Ovary (tissue), 9 donors: ENCODE measurements around the gene LGR6. TPM values are rescaled to one million over a fixed set of nuclear protein-coding genes. Genes with fewer than 3 reads are reported as not detected.

Source experiments
- DNase-seq, 5 donors: peaks; one replicate each; pipeline ENCODE4 v3.0.0-alpha.2; 2019 to 2020
- H3K27ac ChIP-seq, 2 donors: fragments of 200-600 bp; one replicate each; pipeline versions ENCODE4 v1.5.1 to v1.8.0; 2019 to 2022
- H3K27me3 ChIP-seq: fragments of 200-600 bp; one replicate; pipeline ENCODE4 v1.8.0; 2022
- H3K36me3 ChIP-seq: fragments of 200-600 bp; sonication (generic); one replicate; pipeline ENCODE4 v1.5.1; 2019
- H3K4me1 ChIP-seq: one replicate; pipeline ENCODE4 v1.8.1; 2013; ENCODE audit warnings: mild to moderate bottlenecking, moderate library complexity; ENCODE audit not compliant: insufficient read depth
- H3K4me3 ChIP-seq: fragments of 200-600 bp; sonication (generic); one replicate; pipeline ENCODE4 v1.5.1; 2017
- H3K9me3 ChIP-seq, 2 donors: fragments of 200-600 bp in 1 of 2; sonication (generic) in 1 of 2; one replicate each; pipeline versions ENCODE4 v1.5.1 to v1.8.1; 2013 to 2019; ENCODE audit warnings: mild to moderate bottlenecking in 1 of 2, moderate library complexity in 1 of 2
- EP300 ChIP-seq: sonication (generic); formaldehyde crosslinking; IDR thresholded peaks from one replicate; pipeline ENCODE4 v1.6.1; 2017; ENCODE audit warnings: antibody characterized with exemption
- POLR2A ChIP-seq: fragments of 450-650 bp; IDR thresholded peaks from one replicate; pipeline ENCODE4 v1.6.1; 2017; ENCODE audit warnings: antibody characterized with exemption, mild to moderate bottlenecking, moderate library complexity
- WGBS, 3 donors: extraction: QIAGEN DNeasy Blood & Tissue Kit in 1 of 3; methylation state at CpG; one replicate each; pipeline versions ENCODE4 v1.1.5 to v1.1.7; 2013 to 2017; 5-methylcytosine and 5-hydroxymethylcytosine counted together
- intact Hi-C, 4 donors: fragments of 100-400 bp; cut with DNase I; formaldehyde crosslinking; loops; one replicate each; pipeline versions ENCODE4 v1.11.0 to v1.15.1; 2022 to 2023
- polyA plus RNA-seq, 2 donors: library from polyadenylated mRNA; stranded (reverse); fragments of 200-250 nt in 1 of 2; fragments of 350-450 nt in 1 of 2; fragmentation: Illumina TruSeq in 1 of 2; extraction: RNeasy Lipid Tissue Mini Kit (QIAGEN cat#74804) in 1 of 2; gene quantifications; one replicate each; pipeline ENCODE4 v1.2.3, GENCODE V29; 2013 to 2014
- total RNA-seq, 7 donors: library from RNA; depleted of rRNA in 2 of 7; stranded (reverse); fragments of >200 nt in 2 of 7; fragmentation: NEBNext Ultra II Directional in 3 of 7; extraction: Animal tissue kit (Norgen Biotek cat#: 25700) in 3 of 7; gene quantifications; one replicate each; pipeline versions ENCODE4 v1.1.0 to v1.2.4, GENCODE V29; 2016 to 2023
- TF ChIP-seq, protein P1 (sequence below), 3 donors: fragments of 450-650 bp in 2 of 3; fragments of 200-600 bp in 1 of 3; IDR thresholded peaks; one replicate each; pipeline versions ENCODE4 v1.5.1 to v1.8.0; 2016 to 2022; ENCODE audit warnings: antibody characterized with exemption in 3 of 3, mild to moderate bottlenecking in 1 of 3
- donor health status: DM: no; HTN: no; CAD: no; lungs with moderate emphysema.
- donor health status: DM: no; HTN: no; CAD: no.
- donor health status: Bipolar disorder and iron deficiency.
- donor health status: DM: yes; HTN: yes; CAD: no.
- donor health status: DM: no; HTN: no; CAD: no.
- donor health status: DM: yes; HTN: yes; CAD: no.

LGR6 gene
- total and polyA plus RNA-seq, 9 donors = 0.24 to 12.4 (median 1.4) TPM

DNA sequence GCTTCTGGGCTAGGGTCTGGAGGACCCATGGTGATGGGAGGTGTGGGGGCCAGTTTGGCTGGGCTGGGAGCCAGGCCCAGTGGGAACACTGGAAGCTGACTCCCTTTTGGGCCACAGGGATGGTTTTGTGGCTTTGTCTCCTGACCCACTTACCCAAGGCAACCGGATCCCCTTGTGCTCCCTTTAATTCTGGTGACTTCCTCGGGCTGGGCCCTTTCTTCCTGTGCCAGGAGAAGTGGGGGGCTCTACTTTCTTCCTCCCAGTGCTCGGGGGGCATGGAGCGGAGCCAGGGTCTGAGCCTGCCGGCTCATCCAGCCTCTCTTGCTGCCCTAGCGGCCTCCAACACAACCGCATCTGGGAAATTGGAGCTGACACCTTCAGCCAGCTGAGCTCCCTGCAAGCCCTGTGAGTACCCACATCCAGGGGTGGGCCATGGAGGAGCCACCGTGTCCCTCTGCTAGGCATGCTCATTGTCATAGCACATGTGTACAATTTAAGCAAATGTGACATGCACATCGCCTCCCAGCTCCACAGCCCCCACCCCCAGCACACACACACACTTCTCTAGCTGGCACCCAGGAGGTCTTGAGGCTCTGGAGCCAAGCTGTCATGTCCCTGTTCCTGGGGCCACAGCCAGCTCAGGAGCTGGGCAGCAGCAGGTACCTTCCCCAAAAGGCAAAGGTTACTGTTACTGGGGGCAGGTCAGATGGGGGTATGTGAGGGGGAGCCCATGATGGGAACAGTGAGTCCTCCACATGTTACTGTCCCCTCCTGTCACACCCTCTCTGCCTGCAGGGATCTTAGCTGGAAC is 113.1 kb downstream of the LGR6 start:
- WGBS, 3 donors = 74 to 87% (median 81%) methylated on average over 9 of the region's 9 CpGs
- intact Hi-C loops = loop anchor here in 1 of 4 donors (5.0 kb wide), 1 partner anchor 119 kb away; no protein-coding TSS in a partner anchor
- H3K4me1 ChIP-seq = no peaks in the 10 kb centered on the region
- no peaks in the 10 kb centered on the region for H3K9me3 ChIP-seq
- DNase-seq = no peak
- H3K4me3 ChIP-seq = no peak overlapping the region
- H3K36me3 ChIP-seq = no peaks in the 10 kb centered on the region
- no peak for TF ChIP-seq EP300
- H3K27me3 ChIP-seq = no peaks in the 10 kb centered on the region
- no peak overlapping the region for H3K27ac ChIP-seq

DNA sequence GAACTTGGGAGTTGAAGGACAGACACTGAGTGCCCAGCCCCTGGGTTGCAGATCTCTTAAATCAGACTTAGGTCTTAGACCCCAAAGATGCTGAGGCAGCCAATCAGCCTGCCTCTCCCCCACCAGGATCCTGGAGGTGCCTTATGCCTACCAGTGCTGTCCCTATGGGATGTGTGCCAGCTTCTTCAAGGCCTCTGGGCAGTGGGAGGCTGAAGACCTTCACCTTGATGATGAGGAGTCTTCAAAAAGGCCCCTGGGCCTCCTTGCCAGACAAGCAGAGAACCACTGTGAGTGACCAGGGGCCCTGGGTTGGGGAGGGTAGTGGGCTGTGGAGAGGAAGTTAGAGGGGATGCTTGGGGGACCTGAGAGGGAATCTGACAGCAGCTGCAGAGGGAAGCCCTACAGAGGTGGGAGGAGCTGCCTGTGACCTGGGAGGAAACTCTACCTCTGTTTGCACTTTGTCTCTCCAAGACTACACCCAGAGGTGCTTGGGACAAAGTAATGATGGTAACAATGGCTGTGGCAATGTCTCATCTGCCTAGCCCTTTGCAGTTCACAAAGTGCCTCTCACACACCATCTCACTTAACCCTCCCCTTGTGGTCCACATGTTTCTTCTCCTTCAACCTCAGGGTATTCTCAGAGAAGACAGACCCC is 116.6 kb downstream of the LGR6 start:
- Histone ChIP-seq H3K36me3 (no peaks in the 10 kb centered on the region), H3K27ac (no peak overlapping the region), H3K27me3 (no peaks in the 10 kb centered on the region), H3K4me1 (no peaks in the 10 kb centered on the region), H3K9me3 (no peaks in the 10 kb centered on the region), H3K4me3 (no peak overlapping the region)
- intact Hi-C loops = loop anchor here in 2 of 4 donors (10.0 kb wide), 2 partner anchors 125 to 305 kb away; no protein-coding TSS in a partner anchor
- no peak for DNase-seq
- TF ChIP-seq, protein P1, sequence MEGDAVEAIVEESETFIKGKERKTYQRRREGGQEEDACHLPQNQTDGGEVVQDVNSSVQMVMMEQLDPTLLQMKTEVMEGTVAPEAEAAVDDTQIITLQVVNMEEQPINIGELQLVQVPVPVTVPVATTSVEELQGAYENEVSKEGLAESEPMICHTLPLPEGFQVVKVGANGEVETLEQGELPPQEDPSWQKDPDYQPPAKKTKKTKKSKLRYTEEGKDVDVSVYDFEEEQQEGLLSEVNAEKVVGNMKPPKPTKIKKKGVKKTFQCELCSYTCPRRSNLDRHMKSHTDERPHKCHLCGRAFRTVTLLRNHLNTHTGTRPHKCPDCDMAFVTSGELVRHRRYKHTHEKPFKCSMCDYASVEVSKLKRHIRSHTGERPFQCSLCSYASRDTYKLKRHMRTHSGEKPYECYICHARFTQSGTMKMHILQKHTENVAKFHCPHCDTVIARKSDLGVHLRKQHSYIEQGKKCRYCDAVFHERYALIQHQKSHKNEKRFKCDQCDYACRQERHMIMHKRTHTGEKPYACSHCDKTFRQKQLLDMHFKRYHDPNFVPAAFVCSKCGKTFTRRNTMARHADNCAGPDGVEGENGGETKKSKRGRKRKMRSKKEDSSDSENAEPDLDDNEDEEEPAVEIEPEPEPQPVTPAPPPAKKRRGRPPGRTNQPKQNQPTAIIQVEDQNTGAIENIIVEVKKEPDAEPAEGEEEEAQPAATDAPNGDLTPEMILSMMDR (IDR thresholded peaks at IDR 0.05) = no peak
- TF ChIP-seq POLR2A (no peak), EP300 (no peak)

DNA sequence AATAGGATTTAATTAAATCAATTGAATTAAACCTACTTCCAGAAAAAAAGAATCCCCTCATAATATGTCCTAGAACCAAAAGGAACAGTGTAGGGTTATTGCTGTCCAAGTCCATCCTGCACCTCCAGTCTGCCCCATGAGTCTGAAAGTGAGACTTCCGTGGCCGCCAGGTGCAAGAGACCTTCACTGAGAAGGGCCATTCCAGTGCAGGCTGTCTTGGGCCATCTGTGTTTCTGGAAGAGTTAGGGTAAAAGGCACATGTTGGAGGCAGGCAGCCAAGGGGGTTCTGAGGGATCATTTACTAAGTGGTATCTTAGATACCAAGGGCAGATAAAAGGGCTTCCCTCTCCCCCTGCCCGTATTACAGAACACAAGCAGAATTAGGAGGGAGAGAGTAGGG is 117.1 kb downstream of the LGR6 start:
- Histone ChIP-seq H3K4me1 (no peaks in the 10 kb centered on the region), H3K4me3 (no peak overlapping the region), H3K36me3 (no peaks in the 10 kb centered on the region), H3K27ac (no peak overlapping the region), H3K27me3 (no peaks in the 10 kb centered on the region), H3K9me3 (no peaks in the 10 kb centered on the region)
- intact Hi-C loops = loop anchor here in 2 of 4 donors (10.0 kb wide), 2 partner anchors 126 to 306 kb away; no protein-coding TSS in a partner anchor
- TF ChIP-seq, protein P1 (IDR thresholded peaks at IDR 0.05) = no peak
- no peak for TF ChIP-seq EP300
- no peak for TF ChIP-seq POLR2A
- no peak for DNase-seq
- WGBS, 3 donors = 89 to 94% (median 91%) methylated on average over 3 of the region's 3 CpGs

DNA sequence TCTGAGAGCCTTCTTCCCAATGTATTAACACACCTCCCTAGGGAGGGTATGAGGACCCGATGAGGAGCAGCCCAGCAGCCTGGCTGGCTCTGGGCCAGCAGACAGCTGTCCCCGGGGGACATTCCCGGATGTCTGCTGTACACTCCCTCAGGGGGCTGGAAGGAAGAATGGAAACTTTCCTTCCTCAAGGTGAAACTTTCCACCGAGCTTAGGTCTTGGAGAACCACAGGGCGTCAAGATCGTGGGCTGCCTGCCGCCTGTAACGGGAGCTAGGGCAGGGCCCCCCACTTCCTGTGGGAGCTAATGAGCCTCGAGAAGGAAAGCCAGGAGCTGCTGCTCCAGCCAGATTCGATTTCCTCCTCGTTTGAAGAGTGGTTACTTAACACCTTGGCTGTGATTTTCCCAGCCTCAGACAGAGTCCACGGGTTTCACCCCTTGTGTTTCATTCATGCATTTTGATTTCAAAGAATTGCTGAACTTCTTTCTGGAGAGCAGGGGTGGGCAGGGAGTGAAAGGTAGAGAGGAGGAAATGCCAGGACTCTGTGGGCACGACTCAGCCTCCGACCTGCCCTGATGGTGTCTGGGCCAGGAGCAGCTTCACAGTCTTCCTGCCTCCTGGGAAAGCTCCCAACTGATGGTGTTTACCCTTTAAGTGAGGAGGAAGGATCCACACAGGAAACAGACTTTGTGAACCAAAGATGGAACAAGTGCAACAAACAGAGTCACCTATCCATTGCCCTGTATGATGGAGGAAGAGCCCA is 118.5 kb downstream of the LGR6 start:
- TF ChIP-seq, protein P1 (IDR thresholded peaks at IDR 0.05) = no peak
- TF ChIP-seq POLR2A (no peak), EP300 (no peak)
- H3K27ac ChIP-seq = no peak overlapping the region
- 6 to 10% (median 6%) methylated on average over 14 of the region's 14 CpGs for WGBS, 3 donors

More for the DNA sequence above, 118.5 kb downstream of the LGR6 start:
- intact Hi-C loops = loop anchor here in 3 of 4 donors (2.0 to 10.0 kb wide), 3 partner anchors 117 to 307 kb away; no protein-coding TSS in a partner anchor
- no peak for DNase-seq
- H3K36me3 ChIP-seq = no peaks in the 10 kb centered on the region
- H3K4me1 ChIP-seq = no peaks in the 10 kb centered on the region
- no peak overlapping the region for H3K4me3 ChIP-seq
- H3K9me3 ChIP-seq = no peaks in the 10 kb centered on the region
- H3K27me3 ChIP-seq = no peaks in the 10 kb centered on the region
